ENCODE results near the gene PITHD1.

- no peak for TF ChIP-seq CTCF (IDR thresholded peaks at IDR 0.05)
- no peak for TF ChIP-seq POLR2A (IDR thresholded peaks at IDR 0.05)
Observed at GRCh38 chr1:23825762-23826522, 47.7 kb downstream of the PITHD1 start.
